HUES64 (cell line): ENCODE data around the gene GGT1.

Experiments
- H3K27ac ChIP-seq: 2 replicates; pipeline ENCODE4 v1.7.0; 2013; ENCODE audit warnings: low read depth, low read length, inconsistent platforms
- H3K27me3 ChIP-seq: 2 replicates; pipeline ENCODE4 v1.6.1; 2013; ENCODE audit warnings: mild to moderate bottlenecking, low read length; ENCODE audit not compliant: insufficient read depth
- H3K36me3 ChIP-seq: 2 replicates; pipeline ENCODE4 v1.6.1; 2013; ENCODE audit warnings: mild to moderate bottlenecking, low read length; ENCODE audit not compliant: insufficient read depth
- H3K4me1 ChIP-seq: 2 replicates; pipeline ENCODE4 v1.6.1; 2013; ENCODE audit warnings: mild to moderate bottlenecking, low read length, moderate library complexity; ENCODE audit not compliant: insufficient read depth
- H3K4me3 ChIP-seq: 2 replicates; pipeline ENCODE4 v1.5.1; 2013; ENCODE audit warnings: mild to moderate bottlenecking, low read length, moderate library complexity
- H3K9ac ChIP-seq: 2 replicates; pipeline ENCODE4 v1.6.1; 2013; ENCODE audit warnings: mild to moderate bottlenecking, low read depth, low read length
- H3K9me3 ChIP-seq: 2 replicates; pipeline ENCODE4 v1.6.1; 2013; ENCODE audit warnings: low read depth, low read length; ENCODE audit not compliant: insufficient read depth
- WGBS: fragments of 150-250, 120-280 bp; methylation state at CpG from one replicate; pipeline ENCODE4 v1.1.7; 2013; ENCODE audit warnings: missing lambda C conversion rate; 5-methylcytosine and 5-hydroxymethylcytosine counted together

Gene GGT1

GRCh38 chr22:24567668-24568067 is 35.3 kb upstream of the GGT1 start:
- Histone ChIP-seq H3K9ac (no peak overlapping the region), H3K27ac (no peak overlapping the region)
- WGBS: 97% methylated on average over 10 of the region's 10 CpGs

GRCh38 chr22:24571266-24571665 is 31.7 kb upstream of the GGT1 start:
- H3K27me3 ChIP-seq: no peaks in the 10 kb centered on the region
- H3K9ac ChIP-seq: no peak overlapping the region
- H3K36me3 ChIP-seq: peaks cover 84% of the 10 kb centered on the region
- H3K4me3 ChIP-seq: no peak overlapping the region
- WGBS: 95% methylated on average over 7 of the region's 7 CpGs
- no peak overlapping the region for H3K27ac ChIP-seq
- no peaks in the 10 kb centered on the region for H3K4me1 ChIP-seq
- H3K9me3 ChIP-seq: no peaks in the 10 kb centered on the region

More at GRCh38 chr22:24567668-24568067, 35.3 kb upstream of the GGT1 start:
- Histone ChIP-seq H3K9me3 (no peaks in the 10 kb centered on the region), H3K36me3 (peaks cover 92% of the 10 kb centered on the region), H3K27me3 (no peaks in the 10 kb centered on the region), H3K4me3 (no peak overlapping the region), H3K4me1 (no peaks in the 10 kb centered on the region)

- 93% methylated on average over 1 of the region's 1 CpG for WGBS
- no peak overlapping the region for H3K27ac ChIP-seq
- H3K9me3 ChIP-seq: no peaks in the 10 kb centered on the region
- H3K4me3 ChIP-seq: no peak overlapping the region
- peaks cover 39% of the 10 kb centered on the region for H3K36me3 ChIP-seq
- no peaks in the 10 kb centered on the region for H3K27me3 ChIP-seq
- H3K9ac ChIP-seq: no peak overlapping the region
- no peaks in the 10 kb centered on the region for H3K4me1 ChIP-seq
These were observed 26.2 kb upstream of the GGT1 start for GRCh38 chr22:24576778-24577177.

DNA sequence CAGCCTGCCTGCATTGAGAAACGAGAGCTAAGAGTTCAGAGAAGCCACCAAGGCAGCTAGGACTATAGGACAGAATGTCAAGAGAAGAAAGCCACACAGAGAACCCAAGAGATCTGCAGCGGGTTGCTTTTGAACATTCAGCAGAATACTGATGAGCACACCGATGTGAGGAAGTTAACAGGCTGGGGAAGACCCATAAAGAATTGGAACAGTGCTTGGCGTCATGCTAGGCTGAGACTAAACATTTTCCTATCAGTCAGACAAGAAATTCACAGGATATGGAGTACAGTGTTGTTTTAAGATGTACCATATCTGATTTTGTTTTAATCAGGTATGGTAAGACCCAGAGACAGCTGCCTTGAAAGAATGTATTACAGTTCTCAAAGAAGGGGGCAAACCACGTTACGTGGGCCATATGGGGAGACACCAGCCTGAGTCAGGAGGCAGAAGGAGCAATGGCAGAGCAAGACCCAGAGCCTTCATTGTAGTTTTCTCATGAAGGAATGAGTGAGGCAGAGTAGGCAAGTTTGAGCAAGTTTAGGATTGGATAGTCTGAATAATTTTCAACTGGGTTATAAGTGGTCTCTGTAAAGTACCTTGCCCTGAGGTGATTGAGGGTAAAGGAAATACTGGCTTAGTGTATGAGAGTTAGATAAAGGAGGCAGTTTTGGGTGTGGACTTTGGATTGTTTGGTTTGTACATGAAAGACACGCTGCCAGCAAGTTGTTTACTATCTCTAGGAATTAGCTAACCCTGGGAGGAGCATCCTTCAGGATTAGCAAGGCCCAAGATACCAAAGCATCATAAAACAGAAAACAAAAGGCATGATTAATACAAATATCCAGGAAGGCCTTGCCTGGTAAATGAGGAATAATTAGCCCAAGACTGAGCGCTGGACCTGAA is 24.4 kb upstream of the GGT1 start:
- no peak overlapping the region for H3K27ac ChIP-seq
- no peaks in the 10 kb centered on the region for H3K4me1 ChIP-seq

DNA sequence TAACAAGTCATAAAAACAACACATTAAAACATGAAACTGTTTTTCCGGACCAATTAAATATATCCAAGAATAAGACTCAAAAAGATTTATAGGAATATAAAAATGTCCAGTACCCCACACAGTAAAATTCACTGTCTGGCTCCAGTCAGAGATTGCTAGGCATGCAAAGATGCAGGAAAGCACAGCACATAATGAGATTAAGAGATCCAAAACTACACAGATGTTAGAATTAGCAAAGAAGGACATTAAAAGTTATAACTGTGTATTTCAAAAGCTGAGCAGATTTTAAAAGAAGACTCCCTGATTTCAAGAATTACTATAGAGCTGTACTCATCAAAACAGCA is 23.8 kb upstream of the GGT1 start:
- no peak overlapping the region for H3K4me3 ChIP-seq
- H3K27me3 ChIP-seq: no peaks in the 10 kb centered on the region
- no peak overlapping the region for H3K9ac ChIP-seq
- no peaks in the 10 kb centered on the region for H3K9me3 ChIP-seq
- no CpG with 5 or more reads among the region's 1 CpG for WGBS
- H3K27ac ChIP-seq: no peak overlapping the region
- H3K36me3 ChIP-seq: peaks cover 14% of the 10 kb centered on the region
- H3K4me1 ChIP-seq: no peaks in the 10 kb centered on the region

More for the DNA sequence above, 24.4 kb upstream of the GGT1 start:
- Histone ChIP-seq H3K4me3 (no peak overlapping the region), H3K36me3 (peaks cover 20% of the 10 kb centered on the region), H3K9ac (no peak overlapping the region), H3K27me3 (no peaks in the 10 kb centered on the region), H3K9me3 (no peaks in the 10 kb centered on the region)
- WGBS: 89% methylated on average over 7 of the region's 8 CpGs

DNA sequence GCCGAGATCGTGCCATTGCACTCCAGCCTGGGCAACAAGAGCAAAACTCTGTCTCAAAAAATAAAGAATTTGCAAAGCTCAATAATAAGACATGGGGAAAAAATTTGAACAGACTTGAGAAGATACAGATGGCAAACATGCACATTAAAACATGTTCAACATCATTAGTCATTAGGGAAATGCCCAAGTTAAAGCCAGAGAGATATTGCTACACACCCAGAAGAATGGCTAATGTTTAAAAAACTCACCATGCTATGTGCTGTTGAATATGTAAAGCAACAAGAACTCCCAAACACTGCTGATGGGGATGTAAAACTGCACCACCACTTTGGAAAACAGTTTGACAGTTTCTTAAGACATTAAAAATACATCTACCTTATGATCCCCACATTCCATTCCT is 22.7 kb upstream of the GGT1 start:
- H3K9ac ChIP-seq: no peak overlapping the region
- no peaks in the 10 kb centered on the region for H3K4me1 ChIP-seq
- no peak overlapping the region for H3K4me3 ChIP-seq
- no peak overlapping the region for H3K27ac ChIP-seq
- H3K9me3 ChIP-seq: no peaks in the 10 kb centered on the region
- H3K27me3 ChIP-seq: no peaks in the 10 kb centered on the region
- WGBS: 78% methylated on average over 2 of the region's 2 CpGs
- H3K36me3 ChIP-seq: peaks cover 5% of the 10 kb centered on the region

- Histone ChIP-seq H3K27ac (no peak overlapping the region), H3K9ac (no peak overlapping the region), H3K9me3 (no peaks in the 10 kb centered on the region), H3K4me3 (no peak overlapping the region), H3K4me1 (no peaks in the 10 kb centered on the region), H3K36me3 (peaks cover 8% of the 10 kb centered on the region; the same call in 1 of the 2 replicates), H3K27me3 (no peaks in the 10 kb centered on the region)
- 92% methylated on average over 12 of the region's 12 CpGs for WGBS
These were observed 20.8 kb upstream of the GGT1 start for GRCh38 chr22:24582056-24582814.

DNA sequence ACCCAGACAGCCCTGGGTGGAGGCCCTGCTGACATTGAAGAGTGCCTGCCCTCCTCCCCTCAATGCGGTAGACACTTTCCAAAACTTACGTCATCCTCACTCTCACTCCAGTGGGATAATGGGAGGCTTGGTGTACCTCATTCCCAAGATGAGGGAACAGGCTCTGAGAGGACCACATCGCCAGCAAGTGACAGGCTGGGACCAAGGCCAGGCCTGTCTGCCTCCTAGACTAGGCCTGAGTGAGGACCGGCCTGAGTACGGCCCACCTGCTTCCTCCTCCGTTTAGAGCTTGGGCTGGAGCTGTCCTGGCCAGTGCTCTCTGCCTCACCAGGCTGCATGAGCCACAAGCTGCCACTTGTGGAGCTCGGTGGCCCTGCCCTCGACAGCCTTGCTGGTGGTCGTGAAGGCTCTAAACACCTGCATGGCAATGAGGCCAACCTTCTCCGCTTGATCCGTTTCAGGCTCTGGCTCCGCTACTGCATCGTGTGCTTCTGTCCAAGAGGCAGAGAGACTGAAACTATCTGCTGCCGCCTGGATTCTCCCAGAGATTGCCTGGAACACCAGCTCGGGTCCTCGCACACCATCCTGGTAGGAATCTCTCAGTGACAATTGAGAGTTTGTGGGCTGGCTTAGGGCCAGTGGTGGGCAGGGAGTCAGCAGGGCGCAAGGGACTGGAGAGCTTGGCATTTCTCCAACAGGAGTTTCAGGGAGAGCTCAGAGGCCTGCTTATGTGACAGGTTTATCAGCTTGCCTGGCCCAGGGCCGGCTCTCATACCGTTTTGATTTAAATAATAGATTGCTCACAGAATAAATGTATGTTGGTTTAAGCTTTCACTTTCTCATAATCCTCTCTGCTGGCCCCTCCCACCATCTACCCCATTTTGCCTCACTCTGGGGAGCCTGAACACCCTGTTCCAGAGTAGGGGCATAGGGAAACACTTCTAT is 19.5 kb upstream of the GGT1 start:
- no peak overlapping the region for H3K9ac ChIP-seq
- 85% methylated on average over 18 of the region's 19 CpGs for WGBS
- no peaks in the 10 kb centered on the region for H3K4me1 ChIP-seq
- no peaks in the 10 kb centered on the region for H3K9me3 ChIP-seq
- no peak overlapping the region for H3K27ac ChIP-seq
- peaks cover 15% of the 10 kb centered on the region for H3K36me3 ChIP-seq
- no peaks in the 10 kb centered on the region for H3K27me3 ChIP-seq
- H3K4me3 ChIP-seq: no peak overlapping the region

- no peaks in the 10 kb centered on the region for H3K4me1 ChIP-seq
- H3K4me3 ChIP-seq: no peak overlapping the region
- H3K9ac ChIP-seq: no peak overlapping the region
- peaks cover 16% of the 10 kb centered on the region for H3K36me3 ChIP-seq
- no peaks in the 10 kb centered on the region for H3K9me3 ChIP-seq
- 95% methylated on average over 5 of the region's 5 CpGs for WGBS
- no peak overlapping the region for H3K27ac ChIP-seq
- no peaks in the 10 kb centered on the region for H3K27me3 ChIP-seq
These were observed 18.7 kb upstream of the GGT1 start for GRCh38 chr22:24584166-24584790.

- H3K27me3 ChIP-seq: no peaks in the 10 kb centered on the region
- H3K9ac ChIP-seq: no peak overlapping the region; the same call in 1 of the 2 replicates
- H3K4me3 ChIP-seq: no peak overlapping the region
- H3K27ac ChIP-seq: no peak overlapping the region
- no peaks in the 10 kb centered on the region for H3K9me3 ChIP-seq
- 88% methylated on average over 10 of the region's 10 CpGs for WGBS
- peaks cover 16% of the 10 kb centered on the region for H3K36me3 ChIP-seq
- H3K4me1 ChIP-seq: no peaks in the 10 kb centered on the region
These were observed 18.1 kb upstream of the GGT1 start for GRCh38 chr22:24584871-24585411.
